Dermis blood vessel endothelial cell (primary cell): ENCODE results near the gene ZNF653. TPM values are rescaled to one million over a fixed set of nuclear protein-coding genes. Genes with fewer than 3 reads are reported as not detected.
"Not testable (repeated sequence)": the region's sequence is repeated elsewhere in the genome, so short reads cannot be mapped to it uniquely, and the experiment has no call there.

Source experiments
- DNase-seq: peaks from one replicate; pipeline ENCODE4 v3.0.0; 2010
- total RNA-seq: library from RNA; depleted of rRNA; stranded (reverse); fragments of >200 nt; gene quantifications from 2 replicates; pipeline ENCODE4 v1.2.3, GENCODE V29; 2014

ZNF653 gene
- total RNA-seq, 1 donor from 2014 or later = 12.4 TPM

GRCh38 chr19:11453468-11454341 lies 51.9 kb downstream of the ZNF653 start:
- no peak for DNase-seq

DNA sequence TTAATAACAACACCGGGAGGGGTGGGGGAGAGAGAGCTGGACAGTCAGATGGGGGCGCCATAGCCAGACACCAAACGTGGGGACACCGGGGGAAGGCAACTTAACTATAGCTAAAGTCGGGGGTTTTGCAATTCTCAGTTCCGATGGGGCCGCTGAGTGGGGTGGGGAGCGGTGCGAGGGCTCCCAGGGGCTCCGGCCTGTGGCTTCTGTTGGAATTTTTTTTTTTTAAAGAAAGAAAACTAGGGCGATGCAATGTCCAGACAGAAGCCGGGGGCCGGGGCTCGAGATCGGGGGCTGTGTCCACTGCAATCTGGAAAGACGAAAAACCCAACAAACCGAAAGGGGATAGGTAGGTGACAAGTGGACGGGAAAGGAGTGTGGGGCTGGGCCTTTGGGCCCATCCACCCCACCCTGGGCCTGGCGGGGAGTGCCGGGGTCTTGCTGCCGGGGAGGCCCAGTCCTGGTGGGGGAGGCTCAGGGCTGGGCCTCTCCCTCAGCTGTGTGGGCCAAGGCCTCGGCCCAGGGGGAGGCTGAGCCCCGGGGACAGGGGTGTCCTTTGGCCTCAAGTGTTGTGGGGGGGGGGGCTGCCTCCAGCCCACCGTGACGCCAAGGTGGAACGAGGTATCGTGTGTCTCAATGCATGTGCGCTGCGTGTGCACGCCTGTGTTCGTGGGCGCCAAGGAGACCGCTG lies 52.9 kb downstream of the ZNF653 start:
- DNase-seq = no peak

DNA sequence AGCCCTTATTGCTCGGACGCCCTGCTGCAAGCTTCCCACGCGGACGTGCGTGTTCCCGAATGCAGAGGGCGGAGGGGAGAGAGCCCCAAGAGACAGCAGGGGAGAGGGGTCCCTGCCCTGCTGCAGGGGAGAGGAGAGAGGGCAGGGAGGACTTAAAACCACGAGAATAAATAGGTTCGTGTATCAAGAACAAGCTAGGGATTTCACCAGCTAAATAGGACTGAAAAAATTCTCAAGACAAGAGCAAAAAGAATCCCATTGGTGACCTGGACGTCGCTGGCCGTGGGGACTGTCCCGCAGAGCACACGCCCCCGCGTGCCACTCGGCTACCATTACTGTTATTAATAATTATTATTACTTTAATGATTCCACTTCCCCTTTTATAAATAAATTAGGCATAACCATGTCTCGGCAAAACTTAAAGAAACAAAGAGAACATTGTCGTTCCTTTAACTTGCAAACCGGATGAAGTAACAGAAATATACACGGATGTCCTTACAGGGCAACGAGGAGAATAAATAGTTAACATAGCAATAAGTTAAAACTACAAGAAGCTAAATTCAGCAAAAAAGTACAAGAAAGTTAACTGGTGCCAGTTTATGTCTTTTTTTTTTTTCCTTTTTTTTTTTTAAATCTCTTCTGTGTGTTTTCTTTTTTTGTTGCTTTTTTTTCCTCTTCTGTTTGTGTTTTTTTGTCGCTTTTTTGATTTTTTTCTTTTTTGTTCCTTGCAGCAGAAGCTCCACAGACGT lies 53.6 kb downstream of the ZNF653 start:
- DNase-seq = no peak

- DNase-seq = no peak
These were observed 54.2 kb downstream of the ZNF653 start for GRCh38 chr19:11451327-11451870.

DNA sequence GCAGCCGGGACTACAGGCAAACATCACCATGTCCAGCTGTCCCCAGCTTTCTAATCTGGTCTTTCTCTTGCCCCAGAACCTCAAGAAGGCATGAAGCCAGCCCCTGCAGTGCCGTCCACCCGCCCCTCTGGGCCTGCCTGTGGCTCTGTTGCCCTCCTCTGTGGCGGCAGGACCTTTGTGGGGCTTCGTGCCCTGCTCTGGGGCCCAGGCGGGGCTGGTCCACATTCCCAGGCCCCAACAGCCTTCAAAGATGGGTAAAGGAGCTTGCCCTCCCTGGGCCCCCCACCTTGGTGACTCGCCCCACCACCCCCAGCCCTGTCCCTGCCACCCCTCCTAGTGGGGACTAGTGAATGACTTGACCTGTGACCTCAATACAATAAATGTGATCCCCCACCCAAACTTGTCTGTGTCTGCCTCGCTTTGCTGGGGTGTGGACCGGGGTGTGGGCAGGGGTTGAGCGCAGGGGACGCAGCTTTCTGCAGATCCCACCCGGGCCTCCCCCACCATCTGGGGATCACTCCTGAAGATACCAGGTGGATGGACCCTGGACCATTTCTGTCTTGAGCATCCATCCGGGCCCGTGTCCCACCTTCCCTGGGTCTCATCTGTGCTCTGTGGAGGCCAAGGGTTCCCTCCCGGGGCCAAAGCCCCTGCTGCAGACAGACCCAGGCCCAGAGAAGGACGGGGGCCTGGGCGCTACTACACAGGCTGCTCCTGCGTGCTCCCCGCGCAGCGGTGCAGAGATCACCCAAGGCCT lies 54.9 kb downstream of the ZNF653 start:
- DNase-seq = no peak

- DNase-seq = no peak
These were observed 56.6 kb downstream of the ZNF653 start for GRCh38 chr19:11448923-11449554.

DNA sequence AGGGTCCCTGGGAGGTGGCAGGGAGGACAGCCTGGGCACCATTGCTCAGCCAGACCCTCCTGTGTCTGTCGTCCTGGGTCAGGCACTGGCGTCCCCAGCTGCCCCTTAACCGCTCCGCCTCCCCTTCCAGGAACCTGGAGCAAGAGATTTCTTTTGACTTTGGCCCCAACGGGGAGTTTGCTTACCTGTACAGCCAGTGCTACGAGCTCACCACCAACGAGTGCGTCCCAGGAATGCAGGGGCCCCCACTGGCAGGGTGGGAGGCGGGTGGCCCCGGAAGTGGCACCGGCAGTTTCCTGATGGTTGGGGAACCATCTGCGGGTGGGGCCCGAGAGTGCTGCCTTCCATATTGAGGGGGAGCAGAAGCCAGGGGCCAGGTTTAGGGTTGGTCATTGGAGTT lies 57.2 kb downstream of the ZNF653 start:
- no peak for DNase-seq

DNA sequence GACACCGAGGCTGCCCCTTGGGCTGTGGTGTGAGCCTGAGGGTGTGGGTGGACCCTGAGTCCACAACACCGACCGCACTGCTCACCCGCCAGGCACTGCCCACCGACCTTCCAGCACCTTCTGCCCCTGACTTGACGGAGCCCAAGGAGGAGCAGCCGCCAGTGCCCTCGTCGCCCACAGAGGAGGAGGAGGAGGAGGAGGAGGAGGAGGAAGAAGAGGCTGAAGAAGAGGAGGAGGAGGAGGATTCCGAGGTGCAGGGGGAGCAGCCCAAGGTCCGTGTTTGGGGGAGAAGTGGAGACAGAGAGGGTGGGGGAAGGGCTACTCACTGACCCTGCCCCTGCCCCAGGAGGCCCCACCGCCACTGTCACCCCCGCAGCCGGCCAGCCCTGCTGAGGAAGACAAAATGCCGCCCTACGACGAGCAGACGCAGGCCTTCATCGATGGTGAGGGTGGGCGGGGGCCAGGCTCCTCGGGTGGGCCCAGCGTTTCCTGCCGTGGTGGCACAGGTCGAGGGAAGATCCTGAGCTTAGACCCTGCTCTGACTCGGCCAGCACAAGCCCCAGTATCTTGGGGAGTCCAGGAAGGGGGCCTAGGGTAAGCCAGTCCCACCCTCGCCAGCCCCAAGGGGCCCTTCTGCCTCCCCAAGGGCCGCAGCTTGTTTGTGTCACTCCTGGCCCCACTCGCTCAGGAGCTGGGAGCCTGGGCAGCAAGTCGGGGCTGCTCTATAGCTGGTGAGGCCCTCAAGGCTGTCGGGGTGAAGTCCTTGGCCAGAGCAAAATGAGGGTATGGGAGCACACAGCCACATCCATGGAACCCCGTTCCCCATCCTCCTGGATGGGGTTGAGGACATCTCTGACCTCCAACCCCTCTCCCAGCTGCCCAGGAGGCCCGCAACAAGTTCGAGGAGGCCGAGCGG lies 58.0 kb downstream of the ZNF653 start:
- DNase-seq = no peak

- DNase-seq = peak; percentile 65
These were observed 58.9 kb downstream of the ZNF653 start for GRCh38 chr19:11446652-11447301.

DNA sequence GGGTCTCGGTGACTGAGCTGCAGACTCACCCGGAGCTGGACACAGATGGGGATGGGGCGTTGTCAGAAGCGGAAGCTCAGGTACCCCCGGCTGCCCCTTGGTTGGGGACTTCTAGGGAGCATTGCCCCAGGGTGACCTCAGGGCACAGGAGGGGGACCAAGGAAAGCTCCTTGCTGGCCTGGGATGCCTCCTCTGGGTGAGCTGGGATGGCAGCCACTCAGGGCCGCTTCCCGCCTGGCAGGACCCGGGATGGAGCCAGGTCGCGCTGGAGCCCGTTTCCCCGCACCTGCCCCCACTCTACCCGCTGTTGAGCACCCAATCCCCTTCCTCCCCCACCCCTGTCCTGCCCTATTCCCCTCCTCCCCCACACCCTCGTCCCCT lies 59.4 kb downstream of the ZNF653 start:
- no peak for DNase-seq

- DNase-seq = no peak
These were observed 60.5 kb downstream of the ZNF653 start for GRCh38 chr19:11445141-11445540.

DNA sequence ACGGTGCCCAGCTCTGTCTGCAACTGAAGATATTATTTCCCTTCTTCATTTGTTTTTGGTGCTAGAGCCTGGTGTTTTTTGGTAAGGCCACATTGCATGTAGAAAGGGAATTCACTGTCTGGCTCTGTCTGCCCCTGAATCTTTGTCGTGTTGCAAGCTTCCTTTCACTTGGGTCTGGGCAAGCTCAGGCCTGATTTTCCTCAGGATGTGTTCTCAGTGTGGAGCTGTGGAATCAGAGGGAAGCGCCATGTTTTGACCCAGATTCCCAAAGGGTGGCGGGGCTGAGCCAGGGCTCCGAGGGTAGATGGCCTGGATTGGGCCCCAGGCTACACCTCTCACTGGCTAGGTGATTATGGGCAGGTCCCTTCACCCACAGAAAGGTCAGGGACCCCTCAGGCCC lies 61.6 kb downstream of the ZNF653 start:
- no peak for DNase-seq

- no peak for DNase-seq
These were observed 67.7 kb downstream of the ZNF653 start for GRCh38 chr19:11437955-11438354.

DNA sequence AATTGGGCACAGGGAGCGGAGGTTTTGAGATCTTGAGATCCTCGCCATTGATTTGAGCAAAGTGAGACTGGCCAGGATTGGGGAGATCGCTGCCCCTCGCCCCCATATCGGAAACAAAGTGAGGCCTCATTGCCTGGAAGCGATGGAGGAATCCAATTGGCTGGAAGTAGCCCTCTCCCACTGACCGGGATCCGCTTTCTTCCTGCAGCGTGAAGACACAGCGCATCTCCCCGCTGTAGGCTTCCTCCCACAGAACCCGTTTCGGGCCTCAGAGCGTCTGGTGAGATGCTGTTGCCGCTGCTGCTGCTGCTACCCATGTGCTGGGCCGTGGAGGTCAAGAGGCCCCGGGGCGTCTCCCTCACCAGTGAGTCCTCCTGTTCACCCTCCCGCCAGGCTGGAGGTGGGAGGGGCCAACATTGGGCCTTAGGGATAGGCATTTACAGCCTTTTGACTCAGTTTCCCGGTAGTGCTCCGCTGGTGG lies 69.8 kb downstream of the ZNF653 start:
- peak; percentile 39 for DNase-seq

DNA sequence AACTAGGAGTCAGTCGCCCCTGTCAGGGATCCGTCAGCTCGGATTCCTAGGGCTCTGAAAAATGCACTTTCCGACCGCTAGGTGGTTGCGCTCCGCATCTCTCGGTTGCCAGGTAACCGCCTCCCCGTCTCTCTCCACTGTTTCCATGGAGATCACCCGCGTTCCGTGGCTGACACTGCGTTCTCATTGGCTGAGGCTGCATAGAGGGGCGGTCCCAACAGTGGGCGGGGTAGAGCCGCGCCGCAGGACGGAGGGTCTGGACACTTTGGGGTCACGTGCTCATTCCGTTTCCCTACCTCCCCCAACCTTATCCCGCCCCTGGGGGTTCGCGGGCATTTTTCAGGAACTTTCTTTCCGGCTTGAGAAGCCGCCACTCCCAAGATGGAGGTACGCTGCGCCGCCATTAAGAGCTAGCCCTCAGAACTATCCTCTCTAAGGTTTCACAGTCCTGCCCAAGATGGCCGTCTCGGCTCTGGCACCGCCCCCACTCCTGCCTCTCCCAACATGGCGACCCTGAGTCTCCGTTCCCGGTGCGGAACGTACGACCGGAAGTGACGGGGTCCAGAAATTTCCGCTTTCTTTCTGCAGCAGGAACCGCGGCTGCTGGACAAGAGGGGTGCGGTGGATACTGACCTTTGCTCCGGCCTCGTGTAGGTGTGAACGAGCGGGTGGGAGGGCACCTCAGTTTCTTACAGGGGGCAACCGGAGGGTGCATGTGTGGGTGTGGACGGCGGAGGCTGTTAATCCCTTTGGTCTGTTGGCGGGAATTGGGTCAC lies 70.4 kb downstream of the ZNF653 start, which contains the start of the genes ODAD3 and PRKCSH:
TSS of gene ODAD3 (minus strand) at position 65 of the 776 bp plus-strand sequence. CDS start 105 bp downstream, outside the sequence.
TSS of gene PRKCSH (plus strand) at position 579 of the 776 bp plus-strand sequence. CDS start 483 bp downstream, outside the sequence.
- peak; percentile 100 for DNase-seq

GRCh38 chr19:11434703-11435056 lies 71.0 kb downstream of the ZNF653 start:
- DNase-seq = no peak

- DNase-seq = not testable (repeated sequence)
These were observed 72.1 kb downstream of the ZNF653 start for GRCh38 chr19:11433526-11433925.
